SIG-M5 treated with dmso at 0.1 percent for 504 hours (cell line): ENCODE results near the gene ELMO2.

ENCODE experiments used
- DNase-seq: peaks from one replicate; lab custom pipeline; 2025; ENCODE audit not compliant: unreplicated experiment; lab: John Stamatoyannopoulos, UW

Gene ELMO2

GRCh38 chr20:46334303-46334904 lies 72.0 kb downstream of the ELMO2 start:
- no peak for DNase-seq

- DNase-seq, result no peak
Measured at GRCh38 chr20:46333161-46333991, 73.0 kb downstream of the ELMO2 start.

- no peak for DNase-seq
Measured at GRCh38 chr20:46332373-46333160, 73.8 kb downstream of the ELMO2 start.

GRCh38 chr20:46331611-46332361 lies 74.6 kb downstream of the ELMO2 start:
- DNase-seq, result no peak

GRCh38 chr20:46330831-46331371 lies 75.5 kb downstream of the ELMO2 start:
- DNase-seq, result no peak

- no peak for DNase-seq
Measured at GRCh38 chr20:46330072-46330763, 76.2 kb downstream of the ELMO2 start.

GRCh38 chr20:46328200-46328882 lies 78.1 kb downstream of the ELMO2 start:
- no peak for DNase-seq

- DNase-seq, result no peak
Measured at GRCh38 chr20:46327557-46327956, 78.9 kb downstream of the ELMO2 start.

- no peak for DNase-seq
Measured at GRCh38 chr20:46325789-46326188, 80.6 kb downstream of the ELMO2 start.

- peak; percentile 42 for DNase-seq
Measured at GRCh38 chr20:46324960-46325703, 81.3 kb downstream of the ELMO2 start.

GRCh38 chr20:46324379-46324778 lies 82.0 kb downstream of the ELMO2 start:
- no peak for DNase-seq

- no peak for DNase-seq
Measured at GRCh38 chr20:46323557-46323956, 82.9 kb downstream of the ELMO2 start.

GRCh38 chr20:46322641-46323040 lies 83.8 kb downstream of the ELMO2 start:
- no peak for DNase-seq

- no peak for DNase-seq
Measured at GRCh38 chr20:46317685-46318177, 88.7 kb downstream of the ELMO2 start.

GRCh38 chr20:46316984-46317684 lies 89.3 kb downstream of the ELMO2 start:
- no peak for DNase-seq
